Measurements from ENCODE around the gene SAE1.
A peak's percentile ranks its signal among the peaks of the same experiment; 100 is the strongest.

The SAE1 gene

GRCh38 chr19:47190167-47190727 is 59.6 kb downstream of the SAE1 start:
- no peaks in the 10 kb centered on the region for H3K27me3 Mint-ChIP-seq (ENCODE audit: low read depth)
- peaks cover 18% of the 10 kb centered on the region for H3K36me3 Mint-ChIP-seq (ENCODE audit: low read depth)

GRCh38 chr19:47195434-47195833 is 64.8 kb downstream of the SAE1 start:
- Mint-ChIP-seq H3K27me3 (ENCODE audit: low read depth) (no peaks in the 10 kb centered on the region), H3K9me3 (no peaks in the 10 kb centered on the region), H3K4me3 (no peak overlapping the region), H3K4me1 (peaks cover 12% of the 10 kb centered on the region), H3K36me3 (ENCODE audit: low read depth) (peaks cover 33% of the 10 kb centered on the region), H3K27ac (peak overlapping the region in 1 of 3 experiments; percentile 13)
- TF ChIP-seq CTCF (IDR thresholded peaks at IDR 0.05; ENCODE audit: unreplicated experiment in 3 of 3): no peak

More at GRCh38 chr19:47190167-47190727, 59.6 kb downstream of the SAE1 start:
- Mint-ChIP-seq H3K27ac (peak overlapping the region; percentile 84 to 92 (median 91)), H3K4me3 (peak overlapping the region; percentile 1 to 62 (median 36)), H3K4me1 (peaks cover 45% of the 10 kb centered on the region), H3K9me3 (no peaks in the 10 kb centered on the region)
- TF ChIP-seq CTCF (IDR thresholded peaks at IDR 0.05; ENCODE audit: unreplicated experiment in 3 of 3): no peak

GRCh38 chr19:47197141-47197540 is 66.5 kb downstream of the SAE1 start:
- Mint-ChIP-seq H3K9me3 (no peaks in the 10 kb centered on the region), H3K36me3 (ENCODE audit: low read depth) (peaks cover 35% of the 10 kb centered on the region), H3K4me3 (no peak overlapping the region), H3K27me3 (ENCODE audit: low read depth) (no peaks in the 10 kb centered on the region), H3K27ac (no peak overlapping the region), H3K4me1 (peaks cover 6% of the 10 kb centered on the region)
- no peak for TF ChIP-seq CTCF (IDR thresholded peaks at IDR 0.05; ENCODE audit: unreplicated experiment in 3 of 3)

- Mint-ChIP-seq H3K36me3 (ENCODE audit: low read depth) (peaks cover 52% of the 10 kb centered on the region), H3K9me3 (no peaks in the 10 kb centered on the region), H3K27ac (no peak overlapping the region), H3K27me3 (ENCODE audit: low read depth) (no peaks in the 10 kb centered on the region), H3K4me3 (no peak overlapping the region), H3K4me1 (peaks cover 22% of the 10 kb centered on the region)
- TF ChIP-seq CTCF (IDR thresholded peaks at IDR 0.05; ENCODE audit: unreplicated experiment in 3 of 3): no peak
Measured at GRCh38 chr19:47200530-47200929, 69.9 kb downstream of the SAE1 start.

GRCh38 chr19:47203254-47203653 is 72.6 kb downstream of the SAE1 start:
- Mint-ChIP-seq H3K9me3 (no peaks in the 10 kb centered on the region), H3K27ac (peak overlapping the region; percentile 31 to 58 (median 56)), H3K27me3 (ENCODE audit: low read depth) (no peaks in the 10 kb centered on the region)

More at GRCh38 chr19:47203254-47203653, 72.6 kb downstream of the SAE1 start:
- Mint-ChIP-seq H3K4me1 (peaks cover 32% of the 10 kb centered on the region), H3K4me3 (peak overlapping the region in 2 of 3 experiments; percentile 9 to 52), H3K36me3 (ENCODE audit: low read depth) (peaks cover 51% of the 10 kb centered on the region)
- no peak for TF ChIP-seq CTCF (IDR thresholded peaks at IDR 0.05; ENCODE audit: unreplicated experiment in 3 of 3)

Measured in nephron (organoid).